ENCODE results near the gene AKIRIN1. TPM values are rescaled to one million over a fixed set of nuclear protein-coding genes. Genes with fewer than 3 reads are reported as not detected.

The AKIRIN1 gene
- total RNA-seq, 4 donors from 2014 or later, result 59.0 to 93.1 (median 69.2) TPM

GRCh38 chr1:39043513-39043912 is 52.4 kb downstream of the AKIRIN1 start:
- no peak for DNase-seq (ENCODE audit: extremely low spot score)
- WGBS, result 83% methylated on average over 3 of the region's 3 CpGs
- peaks cover 0 to 13% (median 10%) of the 10 kb centered on the region in 4 donors for H3K4me1 ChIP-seq
- H3K27me3 ChIP-seq, result no peaks in the 10 kb centered on the region
- peaks cover 10 to 57% (median 31%) of the 10 kb centered on the region in 4 donors for H3K36me3 ChIP-seq
- TF ChIP-seq POLR2AphosphoS5 (IDR thresholded peaks at IDR 0.05) (no peak), EP300 (IDR thresholded peaks at IDR 0.05) (no peak), POLR2A (IDR thresholded peaks at IDR 0.05; ENCODE audit: low read depth) (no peak)
- TF ChIP-seq, protein P1, sequence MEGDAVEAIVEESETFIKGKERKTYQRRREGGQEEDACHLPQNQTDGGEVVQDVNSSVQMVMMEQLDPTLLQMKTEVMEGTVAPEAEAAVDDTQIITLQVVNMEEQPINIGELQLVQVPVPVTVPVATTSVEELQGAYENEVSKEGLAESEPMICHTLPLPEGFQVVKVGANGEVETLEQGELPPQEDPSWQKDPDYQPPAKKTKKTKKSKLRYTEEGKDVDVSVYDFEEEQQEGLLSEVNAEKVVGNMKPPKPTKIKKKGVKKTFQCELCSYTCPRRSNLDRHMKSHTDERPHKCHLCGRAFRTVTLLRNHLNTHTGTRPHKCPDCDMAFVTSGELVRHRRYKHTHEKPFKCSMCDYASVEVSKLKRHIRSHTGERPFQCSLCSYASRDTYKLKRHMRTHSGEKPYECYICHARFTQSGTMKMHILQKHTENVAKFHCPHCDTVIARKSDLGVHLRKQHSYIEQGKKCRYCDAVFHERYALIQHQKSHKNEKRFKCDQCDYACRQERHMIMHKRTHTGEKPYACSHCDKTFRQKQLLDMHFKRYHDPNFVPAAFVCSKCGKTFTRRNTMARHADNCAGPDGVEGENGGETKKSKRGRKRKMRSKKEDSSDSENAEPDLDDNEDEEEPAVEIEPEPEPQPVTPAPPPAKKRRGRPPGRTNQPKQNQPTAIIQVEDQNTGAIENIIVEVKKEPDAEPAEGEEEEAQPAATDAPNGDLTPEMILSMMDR (IDR thresholded peaks at IDR 0.05), result no peak
- H3K27ac ChIP-seq (replicated peaks in 1 of 4), result no peak overlapping the region
- no peaks in the 10 kb centered on the region for H3K9me3 ChIP-seq
- intact Hi-C loops (cut with DNase I), result no loop called here
- no peak overlapping the region for H3K4me3 ChIP-seq

GRCh38 chr1:39044762-39045161 is 53.7 kb downstream of the AKIRIN1 start:
- intact Hi-C loops (cut with DNase I), result no loop called here
- WGBS, result 80% methylated on average over 1 of the region's 1 CpG
- H3K9me3 ChIP-seq, result no peaks in the 10 kb centered on the region
- H3K4me1 ChIP-seq, result peaks cover 0 to 13% (median 10%) of the 10 kb centered on the region in 4 donors
- TF ChIP-seq POLR2A (IDR thresholded peaks at IDR 0.05; ENCODE audit: low read depth) (no peak), EP300 (IDR thresholded peaks at IDR 0.05) (no peak), POLR2AphosphoS5 (IDR thresholded peaks at IDR 0.05) (no peak)
- TF ChIP-seq, protein P1 (IDR thresholded peaks at IDR 0.05), result no peak
- H3K4me3 ChIP-seq, result no peak overlapping the region
- no peaks in the 10 kb centered on the region for H3K27me3 ChIP-seq
- H3K27ac ChIP-seq (replicated peaks in 1 of 4), result no peak overlapping the region
- no peak for DNase-seq (ENCODE audit: extremely low spot score)
- H3K36me3 ChIP-seq, result peaks cover 10 to 63% (median 29%) of the 10 kb centered on the region in 4 donors

- no peak for TF ChIP-seq POLR2AphosphoS5 (IDR thresholded peaks at IDR 0.05)
- no peak for TF ChIP-seq POLR2A (IDR thresholded peaks at IDR 0.05; ENCODE audit: low read depth)
- TF ChIP-seq EP300 (IDR thresholded peaks at IDR 0.05), result no peak
- TF ChIP-seq, protein P1 (IDR thresholded peaks at IDR 0.05), result no peak
- WGBS, result 94% methylated on average over 7 of the region's 8 CpGs
- Histone ChIP-seq H3K27ac (replicated peaks in 1 of 4) (no peak overlapping the region), H3K36me3 (peaks cover 10 to 64% (median 32%) of the 10 kb centered on the region in 4 donors), H3K9me3 (no peaks in the 10 kb centered on the region), H3K4me3 (no peak overlapping the region), H3K27me3 (no peaks in the 10 kb centered on the region), H3K4me1 (peaks cover 0 to 13% (median 10%) of the 10 kb centered on the region in 4 donors)
- intact Hi-C loops (cut with DNase I), result no loop called here
- DNase-seq (ENCODE audit: extremely low spot score), result no peak
Measured at GRCh38 chr1:39045231-39045630, 54.2 kb downstream of the AKIRIN1 start.

GRCh38 chr1:39046613-39047210 is 55.6 kb downstream of the AKIRIN1 start:
- Histone ChIP-seq H3K4me1 (peaks cover 0 to 13% (median 10%) of the 10 kb centered on the region in 4 donors), H3K27me3 (no peaks in the 10 kb centered on the region), H3K9me3 (no peaks in the 10 kb centered on the region), H3K4me3 (no peak overlapping the region), H3K36me3 (peaks cover under 1 to 54% (median 23%) of the 10 kb centered on the region in 4 donors), H3K27ac (replicated peaks in 1 of 4) (peak overlapping the region; percentile 46 to 71 (median 52))
- TF ChIP-seq, protein P1 (IDR thresholded peaks at IDR 0.05), result no peak
- TF ChIP-seq POLR2A (IDR thresholded peaks at IDR 0.05; ENCODE audit: low read depth) (no peak), POLR2AphosphoS5 (IDR thresholded peaks at IDR 0.05) (no peak), EP300 (IDR thresholded peaks at IDR 0.05) (no peak)
- 77% methylated on average over 6 of the region's 6 CpGs for WGBS
- DNase-seq (ENCODE audit: extremely low spot score), result no peak
- intact Hi-C loops (cut with DNase I), result no loop called here
